Esophagus squamous epithelium (tissue), 5 donors: ENCODE results near the gene ACSL3. TPM values are rescaled to one million over a fixed set of nuclear protein-coding genes. Genes with fewer than 3 reads are reported as not detected.

Source experiments
- DNase-seq: peaks from one replicate; lab custom pipeline; 2025; lab: John Stamatoyannopoulos, UW
- H3K27ac ChIP-seq, 4 donors: fragments of 200-600 bp; sonication (generic); one replicate each; pipeline ENCODE4 v1.5.1; 2016 to 2019; ENCODE audit warnings: mild to moderate bottlenecking in 1 of 4
- H3K27me3 ChIP-seq, 4 donors: fragments of 200-600 bp; sonication (generic); 1 replicate in 3 of 4; 2 replicates in 1 of 4; pipeline versions ENCODE4 v1.5.1 to v1.6.0; 2017 to 2021; ENCODE audit warnings: antibody characterized with exemption in 1 of 4
- H3K36me3 ChIP-seq, 3 donors: fragments of 200-600 bp; sonication (generic); one replicate each; pipeline ENCODE4 v1.5.1; 2016 to 2019
- H3K4me1 ChIP-seq, 3 donors: fragments of 200-600 bp; sonication (generic); one replicate each; pipeline ENCODE4 v1.5.1; 2017 to 2019
- H3K4me3 ChIP-seq, 4 donors: fragments of 200-600 bp; sonication (generic); 1 replicate in 3 of 4; 2 replicates in 1 of 4; pipeline ENCODE4 v1.5.1; 2016 to 2019; ENCODE audit warnings: mild to moderate bottlenecking in 2 of 4, moderate library complexity in 1 of 4
- H3K9me3 ChIP-seq, 3 donors: fragments of 200-600 bp; sonication (generic); one replicate each; pipeline ENCODE4 v1.5.1; 2016 to 2019
- POLR2A ChIP-seq, 4 donors: fragments of 450-650 bp; IDR thresholded peaks; one replicate each; pipeline ENCODE4 v1.6.1; 2017; ENCODE audit warnings: antibody characterized with exemption in 4 of 4, mild to moderate bottlenecking in 4 of 4, moderate library complexity in 3 of 4
- WGBS, 2 donors: methylation state at CpG; one replicate each; pipeline ENCODE4 v1.1.5; 2018; 5-methylcytosine and 5-hydroxymethylcytosine counted together
- intact Hi-C: fragments of 100-400 bp; cut with DNase I; formaldehyde crosslinking; loops from one replicate; pipeline ENCODE4 v1.15.0; 2022
- total RNA-seq, 4 donors: library from RNA; depleted of rRNA; stranded (reverse); fragments of >200 nt; gene quantifications; one replicate each; pipeline ENCODE4 v1.1.0, GENCODE V29; 2016
- TF ChIP-seq, protein P1 (sequence below), 6 experiments: fragments of 450-650 bp in 4 of 6; fragments of 200-600 bp in 2 of 6; sonication (generic) in 2 of 6; IDR thresholded peaks; one replicate each; pipeline ENCODE4 v1.5.1; 2016 to 2019; ENCODE audit warnings: antibody characterized with exemption in 6 of 6, mild to moderate bottlenecking in 4 of 6, moderate library complexity in 4 of 6
- donor health status: DM: yes; HTN: yes; CAD: no.

Gene ACSL3
- total RNA-seq, 4 donors from 2014 or later = 62.4 to 84.6 (median 76.6) TPM

DNA sequence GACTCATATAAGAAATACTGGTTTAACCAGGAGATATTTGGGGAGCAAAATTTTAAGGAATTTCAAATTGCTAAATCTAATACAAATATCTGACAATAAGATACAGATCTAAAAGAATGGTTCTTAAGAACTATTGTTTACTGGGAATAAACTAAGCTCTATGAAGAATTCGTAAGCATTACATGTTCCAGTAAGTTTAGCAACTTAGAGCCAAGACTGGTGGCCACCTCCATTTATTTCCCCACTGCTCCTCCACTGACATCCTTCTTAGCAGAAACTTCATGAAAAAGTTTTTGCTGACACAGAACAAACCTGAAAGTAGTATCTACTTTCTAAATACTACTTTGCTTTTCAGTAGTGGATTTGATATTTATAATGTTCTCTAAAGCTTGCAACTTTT, 83.0 kb downstream of the ACSL3 start:
- H3K27ac ChIP-seq = no peak overlapping the region
- H3K4me1 ChIP-seq = peaks cover 0 to 20% (median 8%) of the 10 kb centered on the region in 3 donors
- 24 to 39% methylated on average over 1 of the region's 1 CpG for WGBS, 2 donors
- H3K36me3 ChIP-seq = peaks cover 0 to 34% (median 0%) of the 10 kb centered on the region in 3 donors
- no peak for DNase-seq
- H3K4me3 ChIP-seq = no peak overlapping the region
- no peaks in the 10 kb centered on the region for H3K27me3 ChIP-seq
- TF ChIP-seq POLR2A (IDR thresholded peaks at IDR 0.05) = no peak
- TF ChIP-seq, protein P1, sequence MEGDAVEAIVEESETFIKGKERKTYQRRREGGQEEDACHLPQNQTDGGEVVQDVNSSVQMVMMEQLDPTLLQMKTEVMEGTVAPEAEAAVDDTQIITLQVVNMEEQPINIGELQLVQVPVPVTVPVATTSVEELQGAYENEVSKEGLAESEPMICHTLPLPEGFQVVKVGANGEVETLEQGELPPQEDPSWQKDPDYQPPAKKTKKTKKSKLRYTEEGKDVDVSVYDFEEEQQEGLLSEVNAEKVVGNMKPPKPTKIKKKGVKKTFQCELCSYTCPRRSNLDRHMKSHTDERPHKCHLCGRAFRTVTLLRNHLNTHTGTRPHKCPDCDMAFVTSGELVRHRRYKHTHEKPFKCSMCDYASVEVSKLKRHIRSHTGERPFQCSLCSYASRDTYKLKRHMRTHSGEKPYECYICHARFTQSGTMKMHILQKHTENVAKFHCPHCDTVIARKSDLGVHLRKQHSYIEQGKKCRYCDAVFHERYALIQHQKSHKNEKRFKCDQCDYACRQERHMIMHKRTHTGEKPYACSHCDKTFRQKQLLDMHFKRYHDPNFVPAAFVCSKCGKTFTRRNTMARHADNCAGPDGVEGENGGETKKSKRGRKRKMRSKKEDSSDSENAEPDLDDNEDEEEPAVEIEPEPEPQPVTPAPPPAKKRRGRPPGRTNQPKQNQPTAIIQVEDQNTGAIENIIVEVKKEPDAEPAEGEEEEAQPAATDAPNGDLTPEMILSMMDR (IDR thresholded peaks at IDR 0.05) = no peak
- peaks cover 0 to under 1% (median 0%) of the 10 kb centered on the region in 3 donors for H3K9me3 ChIP-seq
- intact Hi-C loops = no loop called here

DNA sequence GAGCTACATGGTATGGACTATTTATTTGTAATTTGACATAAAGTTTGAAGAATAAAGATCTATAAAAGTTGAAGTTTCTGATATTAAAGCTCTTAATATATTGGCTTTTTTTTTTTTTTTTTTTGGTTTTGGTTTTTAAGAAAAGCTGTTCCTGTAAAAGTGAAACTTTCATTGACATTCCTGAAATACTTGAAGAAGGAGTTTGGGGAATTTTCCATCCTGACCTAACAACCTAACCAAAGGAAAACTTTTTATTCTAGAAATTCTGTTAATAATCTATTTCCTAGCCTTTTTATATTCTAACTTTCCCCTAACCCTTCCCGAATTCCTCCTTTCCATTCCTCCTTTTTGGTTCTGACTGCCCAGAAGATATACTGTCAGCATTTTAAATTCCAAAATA, 83.7 kb downstream of the ACSL3 start:
- TF ChIP-seq, protein P1 (IDR thresholded peaks at IDR 0.05) = no peak
- no peak for TF ChIP-seq POLR2A (IDR thresholded peaks at IDR 0.05)
- H3K27ac ChIP-seq = no peak overlapping the region
- H3K27me3 ChIP-seq = no peaks in the 10 kb centered on the region
- peaks cover 0 to 27% (median 0%) of the 10 kb centered on the region in 3 donors for H3K36me3 ChIP-seq
- WGBS, 2 donors = 86 to 95% methylated on average over 1 of the region's 1 CpG
- DNase-seq = no peak
- H3K9me3 ChIP-seq = no peaks in the 10 kb centered on the region
- intact Hi-C loops = no loop called here
- no peak overlapping the region for H3K4me3 ChIP-seq
- H3K4me1 ChIP-seq = peaks cover 0 to 20% (median 8%) of the 10 kb centered on the region in 3 donors

- no peak overlapping the region for H3K4me3 ChIP-seq
- H3K27me3 ChIP-seq = no peaks in the 10 kb centered on the region
- H3K4me1 ChIP-seq = peaks cover 0 to 20% (median 8%) of the 10 kb centered on the region in 3 donors
- no peak for DNase-seq
- WGBS, 2 donors = 90 to 92% methylated on average over 5 of the region's 5 CpGs
- peaks cover 0 to 21% (median 0%) of the 10 kb centered on the region in 3 donors for H3K36me3 ChIP-seq
- H3K9me3 ChIP-seq = no peaks in the 10 kb centered on the region
- H3K27ac ChIP-seq = no peak overlapping the region
- no peak for TF ChIP-seq POLR2A (IDR thresholded peaks at IDR 0.05)
- TF ChIP-seq, protein P1 (IDR thresholded peaks at IDR 0.05) = no peak
- intact Hi-C loops = no loop called here
These were observed 84.3 kb downstream of the ACSL3 start for GRCh38 chr2:222944971-222945740.

- Histone ChIP-seq H3K4me1 (peaks cover 0 to 20% (median 8%) of the 10 kb centered on the region in 3 donors), H3K27me3 (no peaks in the 10 kb centered on the region), H3K4me3 (no peak overlapping the region), H3K9me3 (no peaks in the 10 kb centered on the region), H3K36me3 (peaks cover 0 to 14% (median 0%) of the 10 kb centered on the region in 3 donors), H3K27ac (no peak overlapping the region)
- intact Hi-C loops = no loop called here
- DNase-seq = no peak
- WGBS, 2 donors = 92% methylated on average over 8 of the region's 8 CpGs
- TF ChIP-seq, protein P1 (IDR thresholded peaks at IDR 0.05) = no peak
- no peak for TF ChIP-seq POLR2A (IDR thresholded peaks at IDR 0.05)
These were observed 85.1 kb downstream of the ACSL3 start for GRCh38 chr2:222945887-222946286.

DNA sequence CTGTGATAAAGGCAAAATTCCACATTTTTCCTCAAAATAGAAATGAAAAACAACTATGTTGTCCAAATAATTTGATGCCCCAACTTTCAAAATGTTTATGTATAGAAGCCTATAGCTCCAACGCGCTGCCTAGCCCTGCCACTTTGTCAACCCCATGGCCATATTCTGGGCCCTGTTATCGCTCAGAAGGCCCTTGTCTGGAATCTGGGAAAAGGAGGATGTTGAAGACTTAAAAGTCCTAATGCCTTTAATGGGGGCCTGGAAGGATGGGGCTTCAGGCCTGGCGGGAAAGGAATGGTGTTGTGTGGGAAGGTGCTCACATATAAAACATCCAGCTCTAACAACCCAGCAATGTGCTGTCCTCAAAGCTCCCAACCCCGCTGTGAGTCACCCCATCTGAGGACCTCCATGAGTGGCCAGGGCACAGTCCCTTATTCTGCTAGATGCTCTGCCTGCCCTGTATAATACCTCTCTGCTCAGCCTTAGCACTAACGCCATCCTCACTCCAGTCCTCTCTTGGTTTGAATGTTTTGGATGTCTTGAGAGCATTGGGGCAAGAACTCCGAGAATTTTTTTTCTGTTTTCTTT, 86.0 kb downstream of the ACSL3 start:
- H3K36me3 ChIP-seq = peaks cover 0 to 5% (median 0%) of the 10 kb centered on the region in 3 donors
- no peaks in the 10 kb centered on the region for H3K9me3 ChIP-seq
- TF ChIP-seq, protein P1 (IDR thresholded peaks at IDR 0.05) = no peak
- H3K4me3 ChIP-seq = no peak overlapping the region
- H3K4me1 ChIP-seq = peaks cover 0 to 20% (median 8%) of the 10 kb centered on the region in 3 donors
- DNase-seq = no peak
- 93 to 94% methylated on average over 7 of the region's 7 CpGs for WGBS, 2 donors
- intact Hi-C loops = no loop called here
- no peaks in the 10 kb centered on the region for H3K27me3 ChIP-seq
- H3K27ac ChIP-seq = no peak overlapping the region
